Measurements from ENCODE around the gene LIN7A. TPM values are rescaled to one million over a fixed set of nuclear protein-coding genes. Genes with fewer than 3 reads are reported as not detected.

The LIN7A gene
- total RNA-seq, 1 experiment from 2014 or later = 16.2 TPM

GRCh38 chr12:80752464-80752863 is 185.3 kb downstream of the LIN7A start:
- H3K4me1 Mint-ChIP-seq (ENCODE audit: low read depth, unreplicated experiment) = no peaks in the 10 kb centered on the region
- H3K4me1 ChIP-seq = no peaks in the 10 kb centered on the region
- H3K4me3 Mint-ChIP-seq (ENCODE audit: unreplicated experiment) = no peak overlapping the region
- H3K36me3 Mint-ChIP-seq (ENCODE audit: insufficient read depth, unreplicated experiment) = no peaks in the 10 kb centered on the region
- no TSS peak for BruUV-seq (replicated peaks)
- H3K27me3 ChIP-seq (replicated peaks; ENCODE audit: control insufficient read depth, insufficient read depth, low read length) = no peaks in the 10 kb centered on the region
- H3K9me3 Mint-ChIP-seq (ENCODE audit: unreplicated experiment) = no peaks in the 10 kb centered on the region
- ChIA-PET POLR2A (no interaction called here), CTCF (no interaction called here)
- H3K4me3 ChIP-seq (ENCODE audit: low read depth, low read length) = no peak overlapping the region
- H3K27ac Mint-ChIP-seq (ENCODE audit: unreplicated experiment) = no peak overlapping the region
- DNase-seq = no peak
- no peak for TF ChIP-seq CTCF (IDR thresholded peaks at IDR 0.05; ENCODE audit: insufficient read depth in 1 of 2, low read depth in 1 of 2, low read length in 1 of 2, severe bottlenecking in 1 of 2, unreplicated experiment in 1 of 2)
- no peaks in the 10 kb centered on the region for H3K9me3 ChIP-seq
- H3K27me3 Mint-ChIP-seq (ENCODE audit: insufficient read depth, unreplicated experiment) = peaks cover 2% of the 10 kb centered on the region
- intact Hi-C loops (cut with micrococcal nuclease; ENCODE audit: unreplicated experiment) = no loop called here
- no peaks in the 10 kb centered on the region for H3K36me3 ChIP-seq (ENCODE audit: control insufficient read depth, insufficient read depth, low read length)

- Histone ChIP-seq H3K4me1 (no peaks in the 10 kb centered on the region), H3K4me3 (ENCODE audit: low read depth, low read length) (no peak overlapping the region), H3K9me3 (no peaks in the 10 kb centered on the region), H3K36me3 (ENCODE audit: control insufficient read depth, insufficient read depth, low read length) (no peaks in the 10 kb centered on the region), H3K27me3 (replicated peaks; ENCODE audit: control insufficient read depth, insufficient read depth, low read length) (no peaks in the 10 kb centered on the region)
- Mint-ChIP-seq H3K27me3 (ENCODE audit: insufficient read depth, unreplicated experiment) (peaks cover 2% of the 10 kb centered on the region), H3K4me3 (ENCODE audit: unreplicated experiment) (no peak overlapping the region), H3K27ac (ENCODE audit: unreplicated experiment) (no peak overlapping the region), H3K4me1 (ENCODE audit: low read depth, unreplicated experiment) (no peaks in the 10 kb centered on the region), H3K36me3 (ENCODE audit: insufficient read depth, unreplicated experiment) (no peaks in the 10 kb centered on the region), H3K9me3 (ENCODE audit: unreplicated experiment) (no peaks in the 10 kb centered on the region)
- intact Hi-C loops (cut with micrococcal nuclease; ENCODE audit: unreplicated experiment) = no loop called here
- DNase-seq = no peak
- ChIA-PET CTCF (no interaction called here), POLR2A (no interaction called here)
- no peak for TF ChIP-seq CTCF (IDR thresholded peaks at IDR 0.05; ENCODE audit: insufficient read depth in 1 of 2, low read depth in 1 of 2, low read length in 1 of 2, severe bottlenecking in 1 of 2, unreplicated experiment in 1 of 2)
- BruUV-seq (replicated peaks) = no TSS peak
Measured at GRCh38 chr12:80749456-80749855, 188.3 kb downstream of the LIN7A start.

- no peaks in the 10 kb centered on the region for H3K36me3 Mint-ChIP-seq (ENCODE audit: insufficient read depth, unreplicated experiment)
- H3K4me1 ChIP-seq = no peaks in the 10 kb centered on the region
- no peaks in the 10 kb centered on the region for H3K9me3 Mint-ChIP-seq (ENCODE audit: unreplicated experiment)
- no peaks in the 10 kb centered on the region for H3K4me1 Mint-ChIP-seq (ENCODE audit: low read depth, unreplicated experiment)
- no TSS peak for BruUV-seq (replicated peaks)
- peaks cover 2% of the 10 kb centered on the region for H3K27me3 Mint-ChIP-seq (ENCODE audit: insufficient read depth, unreplicated experiment)
- H3K27ac Mint-ChIP-seq (ENCODE audit: unreplicated experiment) = no peak overlapping the region
- no peaks in the 10 kb centered on the region for H3K27me3 ChIP-seq (replicated peaks; ENCODE audit: control insufficient read depth, insufficient read depth, low read length)
- TF ChIP-seq CTCF (IDR thresholded peaks at IDR 0.05; ENCODE audit: insufficient read depth in 1 of 2, low read depth in 1 of 2, low read length in 1 of 2, severe bottlenecking in 1 of 2, unreplicated experiment in 1 of 2) = no peak
- DNase-seq = no peak
- no peak overlapping the region for H3K4me3 ChIP-seq (ENCODE audit: low read depth, low read length)
- POLR2A ChIA-PET = no interaction called here
- no peaks in the 10 kb centered on the region for H3K36me3 ChIP-seq (ENCODE audit: control insufficient read depth, insufficient read depth, low read length)
- no peak overlapping the region for H3K4me3 Mint-ChIP-seq (ENCODE audit: unreplicated experiment)
- intact Hi-C loops (cut with micrococcal nuclease; ENCODE audit: unreplicated experiment) = no loop called here
- CTCF ChIA-PET = no interaction called here
- H3K9me3 ChIP-seq = no peaks in the 10 kb centered on the region
Measured at GRCh38 chr12:80747800-80748199, 189.9 kb downstream of the LIN7A start.
